HG03469 (cell line): ENCODE measurements around the gene OR4E1.
"Not testable (repeated sequence)": the region's sequence is repeated elsewhere in the genome, so short reads cannot be mapped to it uniquely, and the experiment has no call there.

ENCODE experiments used
- ATAC-seq: cut with Tn5 transposase; IDR thresholded peaks from one replicate; pipeline ENCODE4 v1.9.1; 2021; ENCODE audit warnings: mild to moderate bottlenecking, moderate library complexity, moderate number of reproducible peaks; ENCODE audit not compliant: unreplicated experiment

Gene OR4E1

GRCh38 chr14:21654215-21654614 lies 19.4 kb downstream of the OR4E1 start:
- no peak for ATAC-seq

GRCh38 chr14:21653331-21653885 lies 20.2 kb downstream of the OR4E1 start, which contains the start of gene OR4E2:
OR4E2 (plus strand) TSS chr14:21653835; CDS start chr14:21665083, 11,248 bp downstream.
- no peak for ATAC-seq

- ATAC-seq, result no peak
These were observed 21.3 kb downstream of the OR4E1 start for GRCh38 chr14:21652209-21652808.

- no peak for ATAC-seq
These were observed 26.2 kb downstream of the OR4E1 start for GRCh38 chr14:21647380-21647779.

GRCh38 chr14:21643407-21643806 lies 30.2 kb downstream of the OR4E1 start:
- ATAC-seq, result no peak

- no peak for ATAC-seq
These were observed 30.9 kb downstream of the OR4E1 start for GRCh38 chr14:21642683-21643082.

GRCh38 chr14:21634840-21635239 lies 38.8 kb downstream of the OR4E1 start, which contains the start of gene OR10G2:
OR10G2 (minus strand) TSS chr14:21634940; CDS start chr14:21634842, 98 bp downstream.
- no peak for ATAC-seq

- no peak for ATAC-seq
These were observed 42.5 kb downstream of the OR4E1 start for GRCh38 chr14:21631084-21631483.

GRCh38 chr14:21630503-21630902 lies 43.1 kb downstream of the OR4E1 start:
- ATAC-seq, result not testable (repeated sequence)

- ATAC-seq, result no peak
These were observed 47.0 kb downstream of the OR4E1 start for GRCh38 chr14:21626491-21627230.
